ENCODE results near the gene WWOX.

Gene WWOX

DNA sequence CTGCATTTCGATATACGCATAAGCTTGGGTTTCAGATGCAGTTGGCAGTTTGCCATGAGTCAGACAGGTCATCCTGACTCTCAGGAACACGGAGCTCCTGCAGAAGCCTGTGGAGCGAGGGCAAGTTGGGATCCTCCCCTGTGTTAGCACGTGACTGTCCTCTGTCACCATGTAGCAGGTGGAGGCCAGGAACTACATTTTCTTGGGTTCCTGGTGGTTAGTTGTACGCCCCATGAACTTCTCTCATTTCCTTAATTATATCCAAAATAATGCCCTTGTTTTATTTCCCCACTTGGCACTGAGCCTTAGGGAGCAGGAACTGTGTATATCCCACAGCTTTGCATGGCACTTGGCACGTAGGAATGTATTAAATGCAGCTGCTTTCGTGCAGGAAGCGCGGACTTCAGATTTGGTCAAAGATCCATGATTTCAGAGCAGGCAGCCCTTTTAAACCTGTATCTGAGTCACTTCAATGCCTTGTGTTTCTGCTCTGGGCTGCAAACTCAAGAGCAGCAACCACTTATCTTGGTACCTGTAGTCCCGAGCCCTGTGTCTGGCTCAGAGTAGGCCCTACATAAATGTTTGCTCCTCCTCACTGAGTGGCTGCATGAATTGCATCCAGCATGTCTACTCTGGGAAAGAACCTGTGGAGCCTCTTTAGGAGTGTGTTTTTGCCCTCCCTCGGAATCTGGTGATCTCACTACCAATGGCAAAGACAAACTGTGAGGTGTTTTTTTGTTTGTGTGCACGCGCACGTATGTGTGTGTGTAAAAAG lies 1072.7 kb downstream of the WWOX start:
- DNase-seq: no peak

DNA sequence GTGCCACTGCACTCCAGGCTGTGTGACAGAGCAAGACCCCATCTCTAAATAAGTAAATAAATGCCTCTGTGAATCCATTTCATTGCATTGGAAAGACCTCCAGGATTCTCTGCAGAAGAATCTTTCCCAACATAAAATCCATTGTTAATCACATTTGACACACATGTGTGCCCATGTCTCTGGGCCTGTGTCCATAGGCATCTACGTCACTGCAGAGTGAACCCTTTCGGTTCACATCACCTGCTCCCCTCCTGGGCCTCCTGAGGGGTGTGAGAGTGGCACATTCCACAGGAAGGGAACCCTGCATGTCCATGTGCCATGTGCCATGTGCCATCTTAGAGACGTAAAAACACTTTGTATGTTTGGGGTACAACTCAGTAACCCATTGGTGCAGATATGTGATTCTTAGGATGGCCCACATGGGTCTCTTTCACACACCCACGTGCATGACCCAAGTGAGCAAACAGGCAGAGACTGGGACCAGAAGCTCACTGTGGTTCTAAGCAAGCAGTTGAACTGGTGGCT lies 1073.6 kb downstream of the WWOX start:
- DNase-seq: no peak

DNA sequence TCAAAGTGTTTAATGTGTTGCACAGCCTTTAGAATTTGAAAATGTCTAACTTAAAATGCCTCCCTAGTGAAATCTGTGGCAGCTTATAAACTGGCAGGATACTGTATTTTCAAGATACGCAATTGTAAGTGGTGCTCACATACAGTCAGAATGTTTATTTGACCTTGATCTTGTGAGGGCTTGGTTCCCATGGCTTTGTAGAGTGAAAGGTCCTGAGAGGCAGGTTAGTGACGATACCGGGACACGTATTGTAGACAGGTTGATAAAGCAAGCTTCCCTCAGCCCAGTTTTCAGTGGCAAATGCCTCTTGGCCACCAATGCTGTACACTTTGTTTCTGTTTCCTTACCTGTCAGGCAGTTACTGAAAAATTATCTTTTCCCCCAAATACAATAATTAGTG lies 1074.5 kb downstream of the WWOX start:
- DNase-seq: no peak

DNA sequence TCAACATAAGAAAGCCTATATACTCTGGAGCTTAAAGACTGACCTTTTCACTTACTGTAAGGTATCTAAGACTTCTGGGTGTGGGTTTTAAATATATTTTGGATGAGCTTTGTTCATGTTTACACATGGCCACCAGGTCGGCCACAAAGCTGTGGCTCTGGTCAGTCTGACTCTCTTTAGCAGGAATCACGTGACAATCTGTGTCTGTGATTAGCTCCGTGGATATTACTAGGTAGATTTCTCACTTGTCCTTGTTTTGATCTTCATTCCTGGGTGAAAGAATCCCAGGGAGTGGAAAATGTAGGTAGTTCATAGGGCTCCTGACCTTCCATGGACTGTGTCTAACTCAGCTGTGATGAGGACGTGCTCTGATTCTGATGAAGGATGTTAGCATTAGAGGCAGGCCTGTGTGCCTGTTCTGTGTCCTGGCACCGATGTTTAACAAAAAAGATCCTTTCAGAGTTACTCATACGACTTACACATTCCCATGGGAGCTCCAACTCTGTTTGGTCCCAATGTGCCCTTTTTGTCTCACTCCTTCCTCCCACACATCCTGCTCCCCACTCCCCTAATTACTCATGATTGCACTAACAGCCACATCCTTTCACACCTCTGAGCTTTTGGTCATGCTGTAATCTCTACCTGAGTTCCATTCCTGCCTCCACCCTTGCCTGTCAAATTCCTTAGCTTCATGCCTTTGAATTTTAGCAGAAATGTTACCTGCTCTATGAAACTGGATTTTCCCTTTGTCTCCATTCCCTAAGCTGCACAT lies 1076.0 kb downstream of the WWOX start:
- no peak for DNase-seq

DNA sequence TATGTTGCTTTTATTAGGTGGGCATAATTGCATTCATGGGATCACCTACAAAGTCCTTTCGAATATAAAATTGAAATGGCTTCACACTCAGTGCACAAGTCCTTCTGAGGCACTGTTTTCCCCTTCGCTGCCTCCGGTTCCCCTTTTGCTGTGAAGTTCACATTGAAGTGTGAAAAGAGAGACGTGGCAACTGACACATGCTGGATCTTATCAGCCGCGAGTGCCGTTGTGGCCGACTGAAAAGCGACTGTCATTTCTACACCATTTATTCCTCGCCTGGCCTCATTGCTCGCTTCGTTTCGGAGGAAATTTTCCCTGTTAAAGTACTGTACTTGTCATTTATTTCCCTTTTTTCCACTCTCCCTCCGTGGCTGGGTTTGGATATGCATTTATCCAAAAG lies 1077.6 kb downstream of the WWOX start:
- DNase-seq: peak; percentile 57

DNA sequence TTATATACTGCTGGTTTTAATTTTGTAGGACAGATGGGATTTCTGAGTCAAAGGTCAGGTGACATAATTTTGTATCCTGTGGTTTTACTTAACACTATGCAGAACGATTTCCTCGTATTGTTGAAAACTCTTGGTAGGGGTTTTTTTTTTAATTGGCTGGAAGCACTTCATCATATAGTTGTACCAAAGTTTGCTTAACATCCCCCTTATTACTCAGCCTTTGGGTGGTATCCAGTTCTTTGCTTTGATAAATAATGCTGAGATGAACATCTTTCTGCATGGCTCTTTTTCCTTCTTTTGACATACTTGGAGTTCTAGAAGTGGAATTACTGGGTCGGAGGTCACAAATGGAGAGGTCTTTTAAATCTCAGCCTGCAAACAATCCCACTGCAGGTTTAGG lies 1082.0 kb downstream of the WWOX start:
- DNase-seq: no peak

DNA sequence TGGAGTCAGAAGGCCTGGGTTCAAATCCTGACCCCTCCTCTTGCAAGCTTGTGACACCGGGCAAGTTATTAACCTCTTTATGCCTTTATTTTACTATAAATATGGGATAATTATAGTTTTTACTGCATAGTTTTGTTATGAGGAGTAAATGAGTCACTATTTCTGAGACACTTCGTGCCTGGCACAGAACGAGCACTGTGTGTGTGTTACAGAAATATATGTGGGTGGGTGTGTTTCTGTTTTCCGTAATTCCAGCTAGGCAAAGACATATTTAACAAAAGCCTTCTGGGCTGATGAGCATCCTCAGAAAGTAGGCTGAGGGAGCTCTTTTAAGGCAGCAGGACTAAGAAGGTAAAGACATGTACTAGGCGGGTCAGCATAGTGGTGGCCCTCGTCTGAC lies 1083.2 kb downstream of the WWOX start:
- no peak for DNase-seq

DNA sequence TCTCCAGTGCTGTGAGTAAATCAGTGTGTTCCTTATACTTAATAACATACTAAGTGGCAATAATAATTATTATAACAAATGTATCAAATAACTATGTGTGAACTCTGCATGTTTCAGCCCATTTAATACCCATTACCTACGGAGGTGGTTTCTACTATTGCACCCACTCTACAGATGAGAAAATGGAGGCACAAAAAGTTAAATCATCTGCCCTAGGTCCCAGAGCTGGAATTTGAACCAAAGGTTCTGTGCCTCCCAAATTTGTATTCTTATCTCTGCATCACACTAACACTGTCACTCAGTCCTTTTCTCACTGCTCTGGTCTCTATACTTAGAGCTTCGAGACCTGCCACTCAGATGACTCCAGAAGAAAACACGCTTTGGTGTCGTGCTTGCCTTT lies 1084.1 kb downstream of the WWOX start:
- no peak for DNase-seq

DNA sequence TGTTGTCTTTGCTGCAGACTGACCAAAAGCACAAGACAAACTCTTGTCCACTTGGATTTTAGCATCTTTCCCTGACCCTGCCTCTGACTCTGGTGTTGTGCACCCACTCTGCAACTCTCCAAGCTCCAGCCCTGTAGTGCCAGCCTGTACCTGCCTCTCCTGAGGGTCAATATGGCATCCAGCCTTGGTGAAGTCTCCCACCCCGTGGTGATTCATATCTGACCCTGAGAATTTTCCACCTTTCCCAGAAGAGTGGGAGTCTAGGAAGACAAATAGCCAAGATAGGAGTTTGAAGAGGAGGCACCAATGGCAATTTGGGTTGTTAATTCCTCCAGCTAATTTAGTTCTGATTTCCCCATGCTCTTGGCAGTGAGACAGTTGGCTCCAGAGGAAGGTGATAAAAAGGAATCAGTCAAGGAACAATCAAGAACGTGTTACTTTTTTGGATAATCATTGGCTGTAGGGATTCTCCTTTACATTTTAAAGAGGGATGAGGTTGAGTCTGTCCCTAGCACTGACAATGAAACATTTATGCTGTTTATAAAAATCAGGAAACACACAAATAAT lies 1085.1 kb downstream of the WWOX start:
- no peak for DNase-seq

DNA sequence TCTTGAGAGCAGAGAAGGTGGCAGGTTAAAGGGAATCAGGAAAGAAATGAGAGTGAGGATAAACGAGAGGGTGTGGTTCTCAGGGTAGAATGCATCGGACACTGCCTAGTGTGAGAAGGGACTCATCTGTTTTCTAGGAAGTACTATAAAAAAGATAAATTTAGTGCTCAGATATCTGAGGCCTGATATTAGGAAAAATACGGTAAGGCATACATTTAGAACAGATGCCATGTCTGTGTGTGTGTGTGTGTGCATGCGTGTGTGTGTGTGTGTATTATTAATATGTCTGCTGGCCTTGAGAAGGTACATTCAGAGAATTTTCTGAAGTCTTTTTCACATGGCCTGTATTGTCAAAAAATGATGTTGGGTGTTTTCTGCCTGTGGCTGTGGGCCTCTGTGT lies 1086.3 kb downstream of the WWOX start:
- no peak for DNase-seq

DNA sequence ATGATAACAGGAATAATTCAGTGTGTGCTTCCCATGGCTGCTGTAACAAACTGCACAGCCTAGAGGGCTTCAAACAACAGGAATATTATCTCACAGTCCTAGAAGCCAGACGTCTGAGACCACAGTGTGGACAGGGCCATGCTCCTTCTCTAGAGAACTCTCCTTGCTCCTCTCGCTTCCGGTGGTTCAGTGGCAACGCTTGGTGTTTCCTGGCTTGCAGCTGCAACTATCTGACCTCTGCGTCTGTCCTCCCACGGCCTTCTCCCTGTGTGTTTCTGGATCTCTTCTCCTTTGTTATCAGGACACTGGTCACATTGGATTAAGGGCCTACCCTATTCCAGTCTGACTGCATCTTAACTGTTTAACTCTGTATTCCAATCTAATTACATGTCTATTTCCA lies 1086.7 kb downstream of the WWOX start:
- no peak for DNase-seq

DNA sequence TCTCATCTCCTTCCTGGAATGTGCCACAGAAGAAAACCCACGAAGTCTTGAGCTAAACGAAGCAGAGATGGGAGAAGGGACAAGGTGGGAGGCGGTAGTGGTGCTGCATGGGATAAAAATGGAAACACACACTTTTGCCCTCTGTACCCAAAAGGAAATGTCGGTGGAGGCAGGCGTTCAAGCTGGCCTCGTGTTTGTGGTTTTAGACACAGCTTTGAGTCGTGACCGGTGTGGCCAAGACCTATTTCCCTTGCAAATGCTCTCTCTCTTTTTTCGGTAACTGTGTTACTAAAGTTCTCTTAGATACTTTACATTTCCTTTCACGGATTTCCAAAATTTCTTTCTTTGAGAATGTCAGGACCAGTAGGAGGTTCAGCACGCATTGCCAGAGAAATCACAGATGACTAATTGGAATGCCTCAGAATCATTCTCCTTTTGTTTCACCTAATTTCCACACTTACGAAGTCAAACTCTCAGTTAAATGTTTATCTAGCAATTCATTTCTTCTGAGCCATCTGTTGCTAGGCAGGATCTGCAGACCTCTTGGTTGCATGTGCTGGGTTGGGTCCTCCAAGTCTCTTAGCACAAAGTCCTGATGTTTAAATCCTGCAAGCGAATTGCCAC lies 1088.8 kb downstream of the WWOX start:
- DNase-seq: no peak

DNA sequence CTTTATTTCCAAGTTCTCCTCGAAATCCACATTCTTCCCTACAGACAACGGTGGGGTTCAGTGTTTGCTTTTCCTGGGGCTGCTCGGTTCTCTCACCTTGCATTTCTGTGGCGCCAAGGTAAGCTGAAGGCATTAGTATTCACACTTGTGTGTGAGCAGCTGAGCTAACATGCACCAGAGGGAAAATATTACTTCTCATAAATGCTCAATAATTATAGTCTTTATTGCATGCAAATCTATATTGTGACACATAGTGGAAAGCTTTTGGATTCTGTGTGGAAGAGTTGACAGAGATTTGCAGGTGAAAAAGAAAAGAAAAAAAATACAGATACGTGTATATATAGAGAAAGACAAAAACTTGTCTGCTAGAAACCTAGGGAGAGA lies 1089.3 kb downstream of the WWOX start:
- no peak for DNase-seq

DNA sequence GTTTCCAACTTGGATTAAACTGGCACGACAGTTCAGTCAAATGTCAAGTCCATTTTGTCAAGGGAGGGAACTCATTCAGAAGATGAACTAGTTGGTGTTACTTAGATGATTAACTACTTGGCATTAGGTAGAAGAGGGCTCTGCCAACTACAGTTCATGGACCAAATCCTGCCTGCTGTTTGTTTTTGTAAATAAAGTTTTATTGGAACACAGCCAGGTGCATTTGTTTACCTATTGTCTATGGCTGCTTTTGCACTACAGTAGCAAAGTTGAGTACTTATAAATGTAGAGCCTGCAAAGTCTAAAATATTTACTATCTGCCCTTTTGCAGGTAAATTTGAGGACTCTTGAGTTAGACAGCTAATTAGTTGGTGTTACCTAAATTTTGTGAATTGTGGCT lies 1091.1 kb downstream of the WWOX start:
- no peak for DNase-seq

DNA sequence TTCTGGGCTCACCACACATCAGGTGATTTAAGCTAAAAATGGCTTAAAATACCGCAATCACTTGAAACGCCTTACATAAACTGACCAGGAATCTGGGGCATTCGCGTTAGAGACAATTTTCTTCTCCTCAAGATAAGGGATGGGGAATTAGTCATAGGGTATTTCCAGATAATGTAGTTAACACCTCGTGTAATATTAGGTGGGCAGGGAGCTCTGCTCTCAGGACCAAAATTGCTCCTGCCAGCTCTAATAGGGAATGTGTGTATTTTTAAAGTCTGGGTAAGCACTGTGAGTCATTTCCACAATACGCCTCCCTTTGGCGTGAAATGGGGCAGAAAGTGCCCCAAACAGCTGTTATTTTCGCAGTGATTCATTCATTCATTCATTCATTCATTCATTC lies 1092.5 kb downstream of the WWOX start:
- no peak for DNase-seq

DNA sequence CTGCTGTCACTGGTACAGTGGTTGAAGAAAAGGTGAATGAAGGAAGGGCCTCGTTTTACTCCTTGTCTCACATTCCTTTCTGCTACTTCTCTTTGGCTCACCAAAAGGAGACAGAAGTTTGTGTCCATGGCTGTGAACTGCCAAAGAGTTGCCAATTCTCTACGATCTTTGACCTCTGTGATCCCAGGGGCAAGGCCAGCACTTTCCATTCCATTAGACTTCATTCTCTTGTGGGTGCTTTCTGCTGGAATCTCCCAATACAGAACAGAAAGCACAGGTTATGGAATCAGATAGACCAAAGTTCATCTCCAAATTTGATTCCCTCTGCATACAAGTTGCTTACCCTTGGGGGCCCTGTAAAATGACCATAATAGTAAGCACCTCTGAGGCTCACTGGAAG lies 1093.5 kb downstream of the WWOX start:
- DNase-seq: no peak

DNA sequence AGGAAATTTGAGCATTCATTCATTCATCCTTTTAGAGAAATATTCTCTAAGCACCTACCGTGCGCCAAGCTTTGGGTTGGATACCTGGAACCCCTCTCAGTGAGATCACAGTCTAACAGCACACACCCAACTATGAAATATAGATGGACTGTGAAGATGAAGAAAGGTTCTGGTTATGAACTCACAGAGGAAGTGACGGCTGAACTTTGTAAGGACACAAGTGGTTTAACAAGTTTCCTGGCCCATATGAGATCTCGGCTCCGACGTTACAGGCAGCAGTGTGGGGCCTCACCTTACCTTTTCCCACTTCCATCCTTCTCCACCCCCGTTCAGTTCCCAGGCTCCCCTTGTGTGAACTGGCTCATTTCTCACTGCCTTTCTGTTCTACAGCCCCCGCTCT lies 1094.8 kb downstream of the WWOX start:
- DNase-seq: no peak

DNA sequence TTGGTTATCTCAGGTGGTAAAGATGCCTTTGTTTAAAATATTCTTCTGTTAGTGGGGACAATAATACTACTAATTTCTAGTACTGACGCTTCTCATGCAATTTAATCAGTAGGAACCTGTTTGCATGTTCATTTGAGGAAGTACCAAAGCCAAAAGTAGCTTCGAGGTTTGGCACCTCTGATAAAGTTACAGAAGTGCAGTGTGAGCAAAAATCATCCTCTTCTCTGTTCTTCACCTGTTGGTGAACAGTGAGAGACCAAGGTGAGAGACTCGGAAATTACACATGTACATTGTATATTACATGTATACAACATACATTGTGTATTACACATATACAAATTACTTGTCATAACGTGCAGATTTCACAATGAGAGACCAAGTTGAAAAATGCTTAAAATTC lies 1096.5 kb downstream of the WWOX start:
- DNase-seq: peak; percentile 16

DNA sequence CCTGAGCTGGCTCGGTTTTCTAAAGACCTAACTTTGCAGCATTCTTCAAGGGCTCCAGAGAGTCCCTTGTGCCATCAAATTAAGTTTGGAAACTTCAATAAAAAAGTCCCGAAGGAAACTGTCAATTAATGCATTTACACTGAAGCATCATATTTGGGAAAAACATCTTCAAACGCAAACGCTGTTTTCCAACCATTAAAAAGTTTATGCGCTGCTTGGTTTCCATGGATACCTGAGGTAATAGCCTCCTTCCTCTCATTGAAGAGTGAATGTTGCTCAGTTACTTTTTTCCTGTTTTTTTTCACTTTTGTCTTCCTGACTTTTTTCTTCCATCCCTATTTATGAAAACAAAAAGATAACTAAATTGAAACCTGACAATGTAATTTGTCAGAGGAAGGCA lies 1102.0 kb downstream of the WWOX start:
- no peak for DNase-seq

DNA sequence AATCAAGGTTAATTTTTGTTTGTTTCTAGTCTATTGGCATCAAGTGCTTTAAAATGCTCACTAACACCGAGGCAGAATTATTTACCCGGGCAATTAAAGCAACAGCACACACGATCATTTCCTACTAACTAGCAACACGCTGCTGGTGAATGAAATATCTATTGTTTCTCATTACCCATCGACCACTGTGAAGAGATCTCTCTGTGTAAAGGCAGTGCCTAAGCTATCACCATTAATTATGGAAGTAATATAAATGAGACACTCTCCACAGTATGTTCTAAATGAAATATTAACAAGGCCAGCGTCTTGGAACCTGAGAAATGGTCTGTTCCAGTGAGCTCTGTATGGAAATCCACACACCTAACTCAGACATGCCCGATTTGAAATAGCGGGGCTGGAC lies 1103.5 kb downstream of the WWOX start:
- DNase-seq: no peak

DNA sequence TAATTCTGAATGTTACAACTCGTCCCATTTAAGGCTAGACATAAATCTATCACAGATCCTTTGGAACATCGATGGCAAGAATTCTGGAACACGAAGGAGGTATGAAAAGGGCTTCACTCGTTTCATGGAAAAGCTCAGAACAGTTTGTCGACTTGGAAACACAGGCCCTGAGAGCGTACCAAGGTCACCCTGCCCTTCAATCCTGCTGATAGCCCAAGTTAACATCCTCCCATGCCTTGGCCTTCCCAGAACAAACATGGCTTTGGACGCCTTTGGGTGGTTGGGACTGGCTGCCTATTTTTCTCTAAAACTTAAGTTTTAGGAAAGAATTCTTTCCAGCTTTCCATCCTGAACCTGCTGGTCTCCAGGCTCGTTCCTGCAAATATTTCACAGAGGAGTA lies 1105.0 kb downstream of the WWOX start:
- DNase-seq: no peak

DNA sequence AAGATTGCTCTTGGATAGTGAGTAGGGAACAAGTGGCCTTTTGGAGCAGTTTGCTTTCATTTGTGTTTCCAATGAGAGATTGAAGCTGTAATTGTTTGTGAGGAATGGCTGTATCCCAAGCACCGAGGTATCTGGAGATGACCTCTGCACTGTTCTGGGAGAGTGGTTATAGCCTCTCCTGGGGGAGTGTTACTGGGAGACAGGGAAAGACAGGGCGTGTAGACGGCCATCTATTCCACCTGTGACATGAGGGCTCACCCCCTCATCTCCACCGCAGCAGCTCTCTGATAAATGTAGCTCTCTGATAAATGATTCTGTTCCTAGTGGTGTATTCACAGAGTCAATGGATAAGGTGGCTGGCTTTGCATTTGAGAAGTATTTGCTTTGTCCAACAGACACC lies 1107.4 kb downstream of the WWOX start:
- no peak for DNase-seq

DNA sequence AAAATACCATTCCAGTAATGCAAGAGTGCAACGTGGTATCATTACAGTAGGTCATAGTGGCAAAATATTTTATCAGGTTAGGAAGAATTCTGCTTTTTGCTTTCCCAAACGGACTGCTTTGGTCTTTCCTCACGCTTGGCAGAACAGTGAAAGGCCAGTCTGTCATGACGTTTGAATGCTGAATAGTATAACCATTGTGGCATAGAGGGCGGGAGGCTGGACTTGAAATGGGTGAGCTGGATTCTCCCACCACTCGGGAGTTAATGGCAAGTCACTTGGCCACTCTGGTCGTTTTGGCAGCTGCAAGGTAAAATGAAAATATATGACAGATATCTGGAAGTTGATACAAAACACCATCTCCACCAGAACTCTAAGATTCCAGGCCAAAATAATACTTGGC lies 1109.9 kb downstream of the WWOX start:
- no peak for DNase-seq

DNA sequence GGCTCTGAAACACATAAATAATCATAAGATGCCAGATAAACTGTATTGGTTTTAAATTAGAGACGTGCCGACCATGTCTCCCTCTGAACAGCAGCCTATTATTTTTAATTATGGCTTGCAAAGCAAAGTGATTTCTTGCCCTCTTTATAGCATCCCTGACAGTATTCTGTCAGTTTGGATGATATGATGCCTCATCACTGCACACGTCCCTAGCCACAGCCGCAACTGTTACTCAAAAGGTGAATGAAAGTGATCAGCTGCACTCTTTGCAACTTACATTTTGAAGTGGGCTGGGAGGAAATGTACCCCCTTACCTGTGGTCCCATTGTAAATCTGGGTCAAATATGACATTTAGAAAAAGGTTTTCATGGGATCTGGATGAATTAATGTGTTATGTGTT lies 1111.2 kb downstream of the WWOX start:
- no peak for DNase-seq
